Dedifferentiated amniotic fluid mesenchymal stem cell (primary cell): ENCODE measurements around the gene NHERF1.

Source experiments
- DNase-seq: peaks from one replicate; pipeline ENCODE4 v3.0.0-alpha.2; 2016; ENCODE audit errors: extremely low spot score

The NHERF1 gene

DNA sequence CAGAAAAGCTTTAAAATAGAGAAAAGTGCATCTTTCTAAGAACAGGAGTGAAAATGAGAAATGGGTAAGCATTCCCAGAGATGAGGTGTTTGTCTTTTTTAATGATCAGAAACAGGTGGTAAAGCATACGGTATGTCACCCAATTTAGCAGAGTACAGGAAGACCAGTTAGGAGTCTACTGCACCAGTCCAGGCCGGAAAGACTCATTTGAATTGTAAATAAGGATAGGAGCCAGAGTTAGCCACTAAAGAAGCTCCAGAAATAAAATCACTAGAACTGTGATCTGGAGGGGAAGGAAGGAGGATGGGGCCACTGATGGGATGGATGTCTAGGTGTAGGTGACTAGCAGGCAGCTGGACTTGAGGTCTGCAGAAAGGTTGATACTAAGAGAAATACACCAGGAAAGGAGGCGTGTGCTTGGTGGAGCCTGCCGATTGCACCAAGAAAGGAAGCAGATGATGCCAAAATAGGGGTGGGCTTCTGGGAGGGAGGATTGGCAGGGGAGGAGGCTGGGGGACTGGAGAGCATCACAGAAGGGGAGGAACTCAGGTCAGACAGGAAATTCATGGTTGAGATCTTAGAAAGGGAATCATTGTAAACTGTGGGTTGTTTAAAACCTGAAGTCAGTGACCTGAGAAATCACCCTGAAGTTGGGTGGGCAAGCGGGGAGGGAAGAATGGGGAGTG is 35.8 kb downstream of the NHERF1 start:
- no peak for DNase-seq

DNA sequence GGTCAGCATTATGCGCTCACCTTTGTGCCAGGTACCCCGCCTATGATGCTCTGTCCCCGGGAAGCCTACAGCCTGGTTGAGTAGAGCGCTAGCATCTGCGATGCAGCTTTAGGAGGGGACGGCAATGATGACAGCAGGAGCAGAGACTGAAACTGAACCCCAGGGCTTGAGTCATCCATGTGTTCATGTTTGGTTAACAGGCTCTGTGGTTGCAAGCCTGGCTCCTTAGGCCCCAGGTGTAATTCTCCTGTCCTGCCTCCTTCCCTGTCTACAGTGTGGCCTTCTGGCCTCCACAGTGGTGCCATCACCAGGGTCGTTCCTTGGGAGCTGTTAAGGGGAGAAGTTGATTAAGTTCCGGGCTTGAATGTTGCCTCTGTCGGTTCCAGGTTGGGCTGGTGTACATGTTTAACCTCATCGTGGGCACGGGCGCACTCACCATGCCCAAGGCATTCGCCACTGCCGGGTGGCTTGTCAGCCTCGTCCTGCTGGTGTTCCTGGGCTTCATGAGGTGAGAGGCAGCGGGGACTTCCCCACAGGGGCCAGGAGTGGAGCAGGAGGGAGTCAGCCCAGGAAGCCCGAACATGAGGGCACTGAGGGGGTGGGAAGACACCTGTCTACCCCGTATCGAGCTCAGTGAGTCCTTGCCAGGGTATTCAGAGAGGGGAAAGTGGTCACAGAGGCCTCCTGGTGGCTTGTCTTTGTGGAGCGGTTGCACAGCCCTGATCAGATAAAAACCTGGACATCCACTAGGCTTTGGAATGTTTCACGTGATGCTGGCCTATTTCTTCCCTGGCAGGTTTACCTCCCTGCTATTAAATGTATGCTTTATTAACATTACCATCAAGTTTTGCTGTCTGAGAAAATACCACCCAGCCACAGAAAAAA is 36.9 kb downstream of the NHERF1 start:
- no peak for DNase-seq

DNA sequence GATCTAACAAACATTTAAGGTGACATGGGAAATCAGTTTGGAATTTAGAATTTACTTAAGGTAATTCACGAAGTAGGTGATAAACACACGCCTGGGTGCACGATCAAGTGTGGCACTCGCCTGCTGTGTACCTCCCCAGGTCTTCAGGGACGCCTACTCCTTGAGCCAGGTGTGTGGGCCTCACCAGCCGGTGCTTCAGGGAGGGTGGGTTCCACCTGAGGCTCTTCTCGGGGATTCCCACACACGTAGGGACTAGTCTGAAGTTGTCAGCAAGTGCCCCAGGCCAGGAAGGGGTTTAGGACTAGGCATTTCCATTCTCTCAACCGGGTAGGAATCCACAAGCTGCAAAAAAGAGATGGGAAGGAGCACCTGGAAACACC is 37.5 kb downstream of the NHERF1 start:
- DNase-seq: no peak

DNA sequence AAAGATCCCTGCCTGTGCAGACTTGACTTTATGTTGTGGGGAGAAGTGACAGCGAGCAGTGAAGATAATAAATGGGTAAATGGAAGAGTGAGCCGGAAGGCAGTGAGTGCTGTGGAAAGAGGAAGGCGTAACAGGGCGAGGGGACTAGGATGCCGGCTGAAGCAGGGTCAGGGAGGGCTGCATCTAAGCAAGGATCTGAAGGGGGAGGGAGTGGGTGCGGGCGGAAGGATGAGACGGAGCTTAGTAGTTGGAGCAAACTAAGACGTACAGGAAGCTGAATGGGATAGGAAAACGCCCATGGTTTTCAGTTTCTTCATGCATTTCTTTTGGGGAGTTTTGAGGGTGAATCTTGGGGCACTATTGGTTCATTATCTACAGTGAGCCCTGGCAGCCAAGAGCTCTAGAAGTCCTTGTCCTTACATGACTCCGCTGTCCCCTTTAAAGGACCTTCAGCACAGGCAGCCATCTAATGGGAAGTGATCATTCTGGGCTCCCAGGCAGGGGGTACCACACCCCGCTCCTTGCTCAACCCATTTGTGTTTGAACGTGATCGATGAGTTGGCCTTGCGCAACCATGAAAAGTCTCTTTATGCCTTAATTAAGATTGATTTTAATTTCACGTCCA is 38.1 kb downstream of the NHERF1 start:
- no peak for DNase-seq

DNA sequence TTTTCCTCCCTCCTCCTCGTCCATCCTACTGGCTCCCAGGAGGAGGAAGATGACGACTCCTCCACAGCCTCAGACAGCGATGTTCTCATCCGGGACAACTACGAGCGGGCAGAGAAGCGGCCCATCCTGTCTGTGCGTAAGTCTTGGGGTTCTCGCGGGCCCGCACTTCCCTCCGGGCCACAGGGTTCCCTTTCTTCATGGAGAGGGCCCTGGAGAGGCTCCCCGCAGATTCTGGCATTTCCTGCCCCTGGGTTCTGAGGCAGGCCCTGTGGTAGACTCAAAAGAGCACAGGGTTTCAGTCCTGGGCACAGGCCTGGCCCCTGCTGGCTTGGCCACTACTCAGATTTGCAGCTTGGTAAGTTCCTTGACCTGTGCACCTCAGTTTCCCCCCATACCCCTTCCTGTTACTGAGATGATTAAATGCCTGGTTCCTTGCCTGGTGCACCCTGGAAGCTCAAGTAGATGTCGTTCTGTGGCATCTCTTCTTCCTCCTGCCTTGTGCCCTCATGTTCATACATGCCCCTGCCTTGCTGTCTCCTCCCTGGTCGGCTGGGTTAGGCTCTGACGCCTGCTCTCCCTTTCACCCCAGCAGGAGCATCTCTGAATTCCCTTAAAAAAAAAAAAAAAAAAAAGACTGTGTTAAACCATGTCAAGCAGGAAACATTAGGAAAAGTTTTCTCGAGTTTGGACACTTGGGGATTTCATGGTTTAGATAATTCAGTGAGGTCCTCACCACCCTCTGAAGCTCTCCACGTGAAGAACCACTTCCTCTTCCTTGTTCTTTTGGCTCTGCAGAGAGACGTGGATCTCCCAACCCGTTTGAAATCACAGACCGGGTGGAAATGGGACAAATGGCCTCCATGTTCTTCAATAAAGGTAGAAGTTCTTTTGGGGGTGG is 42.0 kb downstream of the NHERF1 start:
- DNase-seq: no peak

DNA sequence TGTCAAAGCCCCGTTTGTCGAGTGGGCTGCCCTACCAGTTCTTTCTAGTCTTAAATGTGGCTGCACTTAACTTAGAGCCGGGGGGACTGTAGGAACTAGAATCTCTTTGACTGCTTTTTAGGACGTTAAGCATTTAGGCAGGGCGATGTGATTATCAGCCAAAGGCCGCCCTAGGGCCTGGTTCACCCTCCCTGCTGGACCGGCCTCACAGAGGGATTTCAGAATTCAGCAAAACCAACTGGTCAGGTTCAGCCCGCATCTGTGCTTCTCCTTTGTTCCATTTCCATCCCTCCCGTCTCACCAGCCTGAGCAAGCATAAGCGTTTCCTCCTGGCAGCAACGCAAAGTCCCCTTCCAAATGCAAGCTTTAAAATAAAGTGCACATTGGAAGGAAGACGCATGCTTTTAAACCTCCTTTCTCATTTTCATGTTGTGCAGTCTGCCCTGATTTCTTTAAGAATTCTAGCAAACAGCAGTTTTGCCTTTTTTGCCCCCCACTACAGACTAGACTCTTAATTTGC is 44.2 kb downstream of the NHERF1 start:
- DNase-seq: no peak

DNA sequence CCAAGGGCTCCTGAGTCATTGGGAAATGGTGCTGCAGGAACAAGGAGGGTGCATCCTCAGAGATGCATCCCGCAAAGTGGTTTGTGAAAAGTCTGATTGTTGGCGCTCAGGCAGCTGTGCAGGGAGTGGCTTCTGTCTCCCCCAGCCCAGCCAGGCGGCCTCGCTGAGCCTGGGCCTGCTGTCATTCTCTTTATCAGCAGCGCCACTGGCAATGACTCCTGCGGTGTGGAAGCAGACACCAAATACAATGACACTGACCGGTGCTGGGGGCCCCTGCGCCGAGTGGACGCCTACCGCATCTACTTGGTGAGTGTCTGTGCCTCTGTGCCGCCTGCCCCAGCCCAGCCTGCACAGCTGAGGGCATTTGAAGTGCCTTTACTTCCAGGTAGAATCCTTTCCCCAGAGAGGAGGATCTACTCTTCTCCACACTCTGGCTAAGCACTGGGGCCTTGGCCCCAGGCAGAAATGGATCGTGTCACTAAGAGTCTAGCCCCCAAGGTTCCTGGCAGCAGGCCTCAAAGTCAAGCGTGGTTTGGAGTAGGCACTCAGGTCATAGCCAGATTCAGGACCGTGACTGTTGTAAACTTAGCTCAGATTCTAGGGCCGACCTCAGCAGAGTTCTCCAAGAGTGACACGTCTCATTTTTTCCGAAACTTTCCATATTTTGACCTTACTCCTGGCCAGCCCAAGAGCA is 47.0 kb downstream of the NHERF1 start:
- DNase-seq: no peak

DNA sequence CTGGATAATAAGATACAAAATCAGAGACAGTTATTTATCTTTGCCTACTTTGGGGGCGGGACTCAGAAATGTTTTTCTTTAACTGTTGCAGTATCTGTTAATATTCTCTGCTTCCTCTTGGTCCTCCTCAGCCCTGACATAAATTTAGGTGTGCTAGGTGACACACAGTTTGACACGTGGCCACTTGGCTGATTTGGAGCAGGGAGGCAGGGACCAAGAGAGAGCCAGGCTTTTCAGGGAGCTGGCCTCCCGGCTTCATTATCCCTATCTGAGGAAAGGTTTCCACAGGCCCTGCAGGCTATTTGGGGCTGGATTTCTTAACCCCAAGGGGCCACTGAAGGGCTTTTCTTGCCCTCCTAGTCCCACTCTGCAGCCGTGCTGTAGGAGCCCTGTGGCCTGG is 47.8 kb downstream of the NHERF1 start:
- no peak for DNase-seq

DNA sequence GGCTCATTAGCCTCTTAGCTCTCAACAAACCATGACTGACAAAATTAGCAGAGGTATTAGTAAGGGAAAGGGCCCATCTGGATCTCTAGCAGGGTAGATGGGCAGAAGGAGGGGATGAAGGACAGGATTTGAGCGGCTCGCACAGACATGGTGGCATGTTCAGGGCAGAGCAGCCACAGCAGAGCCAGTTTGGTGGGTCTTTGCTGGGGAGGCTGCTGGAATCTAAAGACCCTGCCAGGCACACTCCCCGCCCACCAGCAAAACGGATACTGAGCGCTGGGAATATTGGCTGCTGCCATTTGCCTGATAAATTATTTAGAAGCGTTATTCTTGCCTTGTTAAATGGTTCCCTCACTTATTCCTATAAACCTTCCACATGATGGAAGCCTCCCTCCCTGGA is 48.4 kb downstream of the NHERF1 start:
- DNase-seq: no peak

DNA sequence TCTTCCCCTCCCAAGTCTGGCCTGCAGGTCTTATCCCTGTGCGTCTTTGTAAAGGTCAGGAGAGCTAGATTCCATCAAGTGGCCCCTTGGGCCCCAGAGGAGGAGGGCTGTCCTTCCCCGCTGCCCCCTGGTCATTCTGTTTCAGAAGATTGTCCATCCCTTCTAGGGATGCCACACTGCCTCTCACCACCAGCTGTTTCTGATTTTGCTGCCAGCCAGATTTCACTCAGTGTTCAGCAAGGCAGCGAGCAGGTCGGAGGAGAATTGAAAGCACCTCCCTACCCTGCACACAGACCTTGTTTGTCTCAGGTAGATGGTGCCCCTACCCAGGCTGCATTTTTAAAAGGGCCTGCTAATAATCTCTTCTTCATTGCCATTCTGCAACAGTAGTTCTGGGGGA is 49.4 kb downstream of the NHERF1 start:
- DNase-seq: no peak

DNA sequence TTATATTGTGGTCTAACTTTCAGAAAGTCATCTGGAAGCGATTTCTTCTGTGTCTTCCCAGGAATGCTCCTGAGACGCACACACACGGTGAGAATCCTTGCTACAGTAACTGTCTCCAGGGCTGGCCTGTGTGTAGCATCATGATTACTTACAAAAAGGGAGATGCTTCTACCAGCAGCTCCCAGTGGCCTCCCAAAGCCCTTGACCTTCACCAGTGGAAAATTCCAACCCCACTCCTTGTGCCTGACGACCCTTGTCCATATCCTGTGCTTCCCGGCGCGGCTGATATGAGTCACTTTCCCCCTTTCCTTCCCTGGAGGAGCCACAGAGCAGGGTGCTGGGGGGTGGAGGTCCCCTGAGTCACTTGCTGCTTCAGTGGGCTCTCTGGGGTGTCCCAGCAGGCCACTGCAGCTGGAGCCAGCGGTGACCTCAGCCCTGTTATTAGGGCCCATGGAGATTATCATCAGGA is 49.8 kb downstream of the NHERF1 start:
- no peak for DNase-seq

DNA sequence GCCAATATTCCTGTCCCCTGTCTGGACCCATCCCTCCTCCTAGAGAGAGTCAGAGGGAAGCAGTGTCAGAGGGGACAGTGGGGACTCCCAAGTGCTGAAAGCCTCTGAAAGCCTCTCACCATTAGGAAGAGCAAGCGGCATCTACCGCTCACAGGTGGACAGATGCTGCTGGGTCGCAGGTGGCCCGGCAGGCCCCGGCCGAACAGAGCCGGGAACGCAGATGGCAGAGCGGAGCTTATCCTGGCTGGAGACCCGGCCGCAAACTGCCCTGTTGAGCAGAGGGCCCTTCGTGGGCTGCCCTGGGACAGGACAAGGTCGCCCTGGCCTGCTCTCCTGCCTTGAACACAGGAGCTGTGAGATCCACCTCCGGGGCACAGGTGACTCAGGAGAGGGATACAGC is 50.7 kb downstream of the NHERF1 start:
- DNase-seq: no peak

DNA sequence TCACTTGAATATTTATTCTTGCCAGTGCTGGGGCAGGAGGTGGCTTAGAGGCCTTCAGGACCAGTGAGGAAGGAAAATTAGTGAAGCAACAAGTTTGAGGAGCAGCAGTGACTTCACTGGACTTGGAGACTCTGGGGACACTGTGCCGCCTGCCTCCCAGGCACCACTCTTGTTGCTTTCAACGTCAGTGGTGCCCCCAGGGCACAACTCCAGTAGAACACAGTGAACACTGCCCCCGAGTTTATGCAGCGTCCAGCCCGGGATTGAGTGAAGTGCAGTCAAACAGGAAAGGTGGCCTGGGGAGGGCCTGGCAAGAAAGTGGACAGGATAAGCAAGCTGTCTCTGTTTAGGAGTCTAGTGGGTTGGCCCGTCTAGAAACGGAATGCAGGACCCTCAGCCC is 52.1 kb downstream of the NHERF1 start:
- no peak for DNase-seq

DNA sequence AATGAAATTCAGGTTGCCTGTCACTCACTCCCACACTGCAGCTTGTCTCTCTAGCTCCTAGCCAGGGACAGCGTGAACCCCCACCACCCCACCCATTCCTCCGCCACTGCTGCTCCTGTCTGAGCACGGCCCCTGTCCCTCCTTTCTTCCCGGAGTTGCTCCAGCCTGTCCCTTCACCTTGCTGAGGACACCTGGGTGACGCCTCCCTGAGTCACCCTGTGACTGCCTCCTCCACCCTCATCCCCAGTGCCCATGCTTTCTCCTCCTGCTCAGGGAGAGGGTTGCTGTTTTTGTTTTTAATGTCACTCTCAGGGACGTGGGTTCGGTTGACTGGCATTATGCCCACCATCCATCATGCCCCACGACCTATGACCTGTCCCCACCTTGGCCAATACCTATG is 53.5 kb downstream of the NHERF1 start:
- DNase-seq: no peak

DNA sequence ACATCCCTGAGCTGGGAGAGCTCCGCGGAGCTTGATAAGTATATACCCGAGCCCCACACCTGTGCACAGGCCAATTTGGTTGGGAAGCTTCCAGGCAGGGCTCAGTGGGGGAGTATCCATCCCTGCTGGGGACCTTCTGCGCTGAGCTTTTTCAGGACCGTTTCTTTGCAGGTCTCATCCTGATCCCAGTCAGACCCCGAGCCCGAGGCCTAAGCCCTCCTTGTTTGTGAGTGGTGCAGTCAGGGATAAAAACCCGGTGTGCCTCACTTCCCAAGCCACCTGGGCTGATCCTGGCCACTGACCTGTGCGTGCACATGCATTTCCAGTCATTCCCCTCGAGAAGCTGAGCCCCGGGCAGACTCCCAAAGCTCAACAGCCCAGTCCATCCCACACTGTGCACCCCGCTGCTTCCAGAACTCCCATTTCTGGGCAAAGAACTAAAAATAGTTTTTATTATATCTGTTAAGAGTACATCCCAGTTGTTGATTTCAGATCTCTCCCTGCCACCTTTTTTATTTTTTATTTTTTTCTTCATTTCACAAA is 55.0 kb downstream of the NHERF1 start:
- no peak for DNase-seq

DNA sequence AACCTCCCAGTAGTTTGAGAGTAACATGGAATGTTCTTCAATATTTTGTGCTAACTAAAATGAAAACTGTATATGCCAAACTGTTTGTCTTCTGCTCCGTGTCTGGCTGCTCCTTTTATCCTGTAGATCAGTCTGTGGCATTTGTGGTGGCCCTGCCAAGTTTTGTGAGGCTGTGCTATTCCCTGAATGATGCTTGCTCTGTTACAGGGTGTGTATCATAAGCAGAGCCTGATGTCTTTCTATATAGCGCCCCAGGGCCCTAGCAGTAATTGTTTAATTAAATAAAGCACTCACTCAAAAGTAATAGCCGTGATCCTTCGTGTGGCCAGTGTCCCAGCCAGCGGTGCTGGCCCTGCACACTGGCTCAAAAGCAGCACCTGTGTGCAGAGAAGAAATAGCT is 55.5 kb downstream of the NHERF1 start:
- DNase-seq: no peak

DNA sequence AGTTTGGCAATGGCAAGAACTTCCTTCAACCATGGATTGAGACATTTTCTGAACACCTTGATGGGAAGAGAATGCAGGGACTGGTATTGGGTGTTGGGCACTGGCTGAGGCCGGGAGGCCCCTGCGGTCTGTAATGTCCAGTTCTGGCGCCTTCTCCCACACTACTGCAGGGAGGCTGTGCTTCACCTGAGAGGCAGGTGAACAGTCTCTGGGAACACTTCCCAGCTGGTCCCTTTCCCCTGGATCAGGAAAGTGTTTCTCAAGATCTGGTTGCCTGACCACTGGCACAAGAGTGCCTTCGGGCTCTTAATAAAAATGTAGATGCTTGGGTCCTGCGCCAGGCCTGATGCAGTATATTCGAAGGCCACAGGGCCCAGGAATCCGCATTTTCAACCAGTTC is 56.3 kb downstream of the NHERF1 start:
- DNase-seq: no peak

DNA sequence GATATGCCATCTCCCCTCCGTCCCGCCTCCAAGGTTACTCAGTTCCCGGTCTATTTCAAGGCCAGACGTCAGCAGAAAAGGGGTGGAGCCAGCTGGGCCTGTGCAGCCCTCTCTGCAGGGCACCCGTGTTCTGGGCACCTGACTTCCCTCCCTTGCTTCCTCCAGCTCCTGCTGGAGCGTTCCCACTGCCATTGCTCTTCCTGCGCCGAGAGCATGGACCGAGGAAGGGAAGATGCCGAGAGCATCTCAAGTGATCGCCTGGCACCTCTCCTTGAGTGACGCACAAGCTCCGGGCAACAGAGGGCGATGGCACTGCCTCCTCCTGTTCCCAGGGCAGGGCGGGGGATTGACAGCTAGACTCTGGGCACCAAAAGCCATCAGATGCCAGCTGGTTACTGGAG is 57.2 kb downstream of the NHERF1 start:
- no peak for DNase-seq

DNA sequence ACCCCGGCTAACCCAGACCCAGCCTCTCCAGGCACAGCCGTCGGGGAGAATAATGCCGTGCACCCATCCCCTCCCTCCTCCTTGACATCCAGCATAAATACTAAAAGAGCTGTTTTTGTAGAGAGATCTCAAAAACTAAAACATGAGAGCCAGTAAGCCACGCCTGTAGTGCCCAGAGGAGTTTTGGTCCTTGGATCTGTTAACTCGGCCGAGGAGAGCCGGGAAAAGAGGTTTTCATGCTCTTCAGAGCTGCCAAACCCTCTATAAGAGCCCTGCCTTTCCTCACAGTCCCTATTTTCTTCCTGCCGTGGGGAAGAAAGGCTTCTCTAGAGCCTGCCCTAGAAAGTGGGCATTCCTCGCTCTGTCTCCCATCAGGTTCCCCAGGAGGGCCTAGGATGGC is 57.9 kb downstream of the NHERF1 start:
- DNase-seq: no peak

DNA sequence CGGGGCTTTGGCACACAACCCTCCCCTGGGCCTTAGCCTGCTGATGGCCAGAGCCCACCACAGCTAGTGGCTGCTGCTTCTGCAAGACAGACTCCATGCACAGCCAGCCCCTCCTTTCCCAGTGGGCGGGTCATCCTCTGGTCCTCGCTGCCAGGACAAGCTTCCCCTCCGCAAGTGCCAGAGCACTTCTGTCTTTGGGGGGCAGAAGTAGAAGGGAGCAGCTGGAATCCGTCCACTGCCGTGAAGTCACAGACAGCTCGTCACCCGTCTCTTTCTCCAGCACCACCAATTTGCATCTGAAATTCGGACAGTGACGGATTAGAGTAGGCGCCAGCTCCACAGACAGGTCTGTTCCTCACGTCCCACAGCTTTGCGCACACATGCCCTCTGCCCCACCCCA is 59.0 kb downstream of the NHERF1 start:
- DNase-seq: no peak

DNA sequence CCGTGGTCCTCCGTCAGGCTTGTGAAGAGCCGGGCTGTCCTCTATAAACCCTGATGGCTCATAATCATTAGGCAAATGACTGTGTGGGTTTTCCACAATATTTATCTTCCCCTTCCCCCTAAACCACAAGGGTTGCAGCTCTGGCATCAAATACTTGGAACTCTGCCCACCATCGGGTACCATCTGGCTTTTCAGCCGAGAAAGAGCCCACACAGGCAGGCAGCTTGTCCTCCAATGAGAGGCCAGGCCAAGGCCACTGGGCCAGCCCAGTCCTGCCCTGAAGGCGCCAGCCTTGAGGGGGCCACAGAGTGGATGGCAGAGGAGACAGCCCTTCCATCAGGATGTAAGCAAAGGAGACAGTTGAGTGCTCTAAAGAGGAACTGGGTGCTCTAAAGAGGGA is 59.5 kb downstream of the NHERF1 start:
- no peak for DNase-seq
